Islet precursor cell (in vitro differentiated cells): ENCODE data around the gene GPR85.
"Not testable (repeated sequence)": the region's sequence is repeated elsewhere in the genome, so short reads cannot be mapped to it uniquely, and the experiment has no call there.

ENCODE experiments used
- DNase-seq: peaks from one replicate; pipeline ENCODE4 v3.0.0-alpha.2; 2018

The GPR85 gene

GRCh38 chr7:113083816-113084495, 2.7 kb downstream of the GPR85 start:
- DNase-seq = no peak

- no peak for DNase-seq
These were observed 3.4 kb downstream of the GPR85 start for GRCh38 chr7:113083132-113083815.

GRCh38 chr7:113078331-113078730, 8.3 kb downstream of the GPR85 start:
- no peak for DNase-seq

GRCh38 chr7:113076703-113077102, 9.9 kb downstream of the GPR85 start:
- no peak for DNase-seq

- no peak for DNase-seq
These were observed 15.2 kb downstream of the GPR85 start for GRCh38 chr7:113071465-113071864.

- no peak for DNase-seq
These were observed 24.1 kb downstream of the GPR85 start for GRCh38 chr7:113062499-113062898.

GRCh38 chr7:113060100-113060499, 26.5 kb downstream of the GPR85 start:
- DNase-seq = no peak

- DNase-seq = no peak
These were observed 31.7 kb downstream of the GPR85 start for GRCh38 chr7:113054938-113055337.

- DNase-seq = not testable (repeated sequence)
These were observed 32.4 kb downstream of the GPR85 start for GRCh38 chr7:113054272-113054671.

GRCh38 chr7:113049221-113049620, 37.4 kb downstream of the GPR85 start:
- not testable (repeated sequence) for DNase-seq

GRCh38 chr7:113046453-113046852, 40.2 kb downstream of the GPR85 start:
- no peak for DNase-seq

- DNase-seq = no peak
These were observed 41.2 kb downstream of the GPR85 start for GRCh38 chr7:113045379-113045778.

- DNase-seq = no peak
These were observed 42.2 kb downstream of the GPR85 start for GRCh38 chr7:113044394-113044793.

GRCh38 chr7:113040849-113041248, 45.8 kb downstream of the GPR85 start:
- DNase-seq = no peak

GRCh38 chr7:113033959-113034358, 52.7 kb downstream of the GPR85 start:
- no peak for DNase-seq
